Neural cell (in vitro differentiated cells): ENCODE measurements around the gene SIGLEC6. TPM values are rescaled to one million over a fixed set of nuclear protein-coding genes. Genes with fewer than 3 reads are reported as not detected.

Experiments
- H2AFZ ChIP-seq: fragments of 200-600, 300-800 bp; sonication (generic), shearing (Covaris generic); 2 replicates; pipeline ENCODE4 v1.6.0; 2014; ENCODE audit warnings: low read depth, mild to moderate bottlenecking, antibody characterized with exemption, low read length, moderate library complexity
- H3F3A ChIP-seq: fragments of 200-600 bp; shearing (Covaris generic); 2 replicates; pipeline ENCODE4 v1.6.1; 2016; ENCODE audit warnings: mild to moderate bottlenecking, moderate library complexity, mixed read lengths, antibody characterized with exemption, low read length; ENCODE audit not compliant: insufficient read depth, poor library complexity, severe bottlenecking
- H3K27ac ChIP-seq: fragments of 200-600, 300-800 bp; sonication (generic), shearing (Covaris generic); 2 replicates; pipeline ENCODE4 v1.5.1; 2014; ENCODE audit warnings: mild to moderate bottlenecking, low read length, moderate library complexity
- H3K27me3 ChIP-seq: fragments of 300-800, 200-600 bp; sonication (generic), shearing (Covaris generic); 2 replicates; pipeline ENCODE4 v1.6.0; 2014; ENCODE audit warnings: mild to moderate bottlenecking, low read depth, low read length, moderate library complexity; ENCODE audit not compliant: insufficient read depth
- H3K36me3 ChIP-seq: fragments of 300-800, 200-600 bp; sonication (generic), shearing (Covaris generic); 2 replicates; pipeline ENCODE4 v1.5.1; 2014; ENCODE audit warnings: mild to moderate bottlenecking, antibody characterized with exemption, low read length, moderate library complexity; ENCODE audit not compliant: insufficient read depth
- H3K4me2 ChIP-seq: fragments of 300-800, 200-600 bp; sonication (generic), shearing (Covaris generic); 2 replicates; pipeline ENCODE4 v1.6.0; 2014; ENCODE audit warnings: mild to moderate bottlenecking, low read length
- H3K4me3 ChIP-seq: fragments of 300-800, 200-600 bp; sonication (generic), shearing (Covaris generic); 2 replicates; pipeline ENCODE4 v1.5.1; 2014; ENCODE audit warnings: mild to moderate bottlenecking, low read length, moderate library complexity
- H3K79me2 ChIP-seq: fragments of 200-600 bp; shearing (Covaris generic); replicated peaks from 2 replicates; pipeline ENCODE4 v1.6.0; 2014; ENCODE audit warnings: mild to moderate bottlenecking, low read length, moderate library complexity; ENCODE audit not compliant: insufficient read depth
- H3K9ac ChIP-seq: fragments of 300-800, 200-600 bp; sonication (generic), shearing (Covaris generic); 2 replicates; pipeline ENCODE4 v1.6.1; 2016; ENCODE audit warnings: mild to moderate bottlenecking, low read length, mixed read lengths
- H3K9me2 ChIP-seq: fragments of 200-600 bp; shearing (Covaris generic); 2 replicates; pipeline ENCODE4 v1.6.1; 2016; ENCODE audit warnings: mild to moderate bottlenecking, low read length, mixed read lengths; ENCODE audit not compliant: insufficient read depth
- H3K9me3 ChIP-seq: fragments of 200-600, 300-800 bp; sonication (generic), shearing (Covaris generic); 2 replicates; pipeline ENCODE4 v1.6.1; 2016; ENCODE audit warnings: mild to moderate bottlenecking, mixed run types, low read length, moderate library complexity, mixed read lengths
- H4K20me1 ChIP-seq: fragments of 200-600 bp; shearing (Covaris generic); 2 replicates; pipeline ENCODE4 v1.6.1; 2016; ENCODE audit warnings: mild to moderate bottlenecking, mixed run types; ENCODE audit not compliant: insufficient read depth
- EP300 ChIP-seq: fragments of 450-650 bp; conservative IDR thresholded peaks from 2 replicates; pipeline ENCODE4 v1.6.1; 2014; ENCODE audit warnings: antibody characterized with exemption, mild to moderate bottlenecking, moderate library complexity; ENCODE audit not compliant: poor library complexity, severe bottlenecking
- EZH2 ChIP-seq: fragments of 200-600, 300-800 bp; shearing (Covaris generic), sonication (generic); IDR thresholded peaks from 2 replicates; pipeline ENCODE4 v1.6.1; 2014; ENCODE audit warnings: antibody characterized with exemption, low read length, borderline replicate concordance, mild to moderate bottlenecking; ENCODE audit not compliant: insufficient read depth, poor library complexity, severe bottlenecking
- MXI1 ChIP-seq: fragments of 450-650 bp; conservative IDR thresholded peaks from 2 replicates; pipeline ENCODE4 v1.6.1; 2014; ENCODE audit warnings: antibody characterized with exemption, mild to moderate bottlenecking; ENCODE audit not compliant: poor library complexity, severe bottlenecking
- POLR2AphosphoS5 ChIP-seq: IDR thresholded peaks from 2 replicates; pipeline ENCODE4 v1.6.1; 2012
- RAD21 ChIP-seq: fragments of 450-650 bp; conservative IDR thresholded peaks from 2 replicates; pipeline ENCODE4 v1.6.1; 2014; ENCODE audit warnings: antibody characterized with exemption, mild to moderate bottlenecking, moderate library complexity
- SMC3 ChIP-seq: fragments of 450-650 bp; conservative IDR thresholded peaks from 2 replicates; pipeline ENCODE4 v1.6.1; 2014; ENCODE audit warnings: antibody characterized with exemption, mild to moderate bottlenecking, moderate library complexity; ENCODE audit not compliant: poor library complexity
- TAF1 ChIP-seq: IDR thresholded peaks from 2 replicates; pipeline ENCODE4 v1.6.1; 2012; ENCODE audit warnings: low read depth
- polyA plus RNA-seq: library from polyadenylated mRNA; depleted of rRNA; stranded (reverse); fragments of >200 nt; gene quantifications from 2 replicates; pipeline ENCODE4 v1.2.3, GENCODE V29; 2014
- TF ChIP-seq, protein P1 (sequence below): fragments of 450-650 bp; IDR thresholded peaks from 2 replicates; pipeline ENCODE4 v1.5.1; 2014; ENCODE audit warnings: antibody characterized with exemption, mild to moderate bottlenecking, moderate library complexity; ENCODE audit not compliant: poor library complexity, severe bottlenecking
- TF ChIP-seq, protein P2 (sequence below): IDR thresholded peaks from 2 replicates; pipeline ENCODE4 v1.6.1; 2012; ENCODE audit warnings: borderline replicate concordance

The SIGLEC6 gene
- polyA plus RNA-seq, 1 donor from 2014 or later, result not detected

DNA sequence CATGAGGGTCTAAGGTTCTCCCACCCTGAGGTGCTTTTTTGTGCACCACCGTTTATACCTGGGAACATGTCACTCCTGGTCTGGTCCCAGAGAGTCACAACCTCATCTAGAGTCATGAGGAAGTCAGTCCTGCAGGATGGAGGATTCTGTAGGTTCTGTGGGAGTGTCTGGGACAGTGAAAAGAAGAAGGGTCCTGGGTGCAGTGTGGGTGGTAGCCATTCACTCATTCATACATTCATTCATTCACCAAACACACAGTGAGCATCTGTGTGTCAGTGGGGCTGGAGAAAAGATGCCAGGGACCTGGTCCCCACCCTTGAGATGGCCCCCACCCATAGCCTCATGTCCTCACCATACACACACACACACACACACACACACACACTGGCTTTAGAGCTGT lies 61.8 kb downstream of the SIGLEC6 start:
- Histone ChIP-seq H3K9ac (no peak overlapping the region), H3K9me2 (no peaks in the 10 kb centered on the region), H3K79me2 (no peaks in the 10 kb centered on the region), H3F3A (no peaks in the 10 kb centered on the region), H3K27me3 (no peaks in the 10 kb centered on the region), H3K36me3 (no peaks in the 10 kb centered on the region), H2AFZ (no peak overlapping the region), H3K27ac (no peak overlapping the region), H3K9me3 (no peaks in the 10 kb centered on the region), H4K20me1 (no peaks in the 10 kb centered on the region), H3K4me3 (no peak overlapping the region), H3K4me2 (no peak overlapping the region)
- no peak for TF ChIP-seq EP300
- no peak for TF ChIP-seq TAF1
- no peak for TF ChIP-seq POLR2AphosphoS5
- TF ChIP-seq EZH2, result no peak
- TF ChIP-seq, protein P1, sequence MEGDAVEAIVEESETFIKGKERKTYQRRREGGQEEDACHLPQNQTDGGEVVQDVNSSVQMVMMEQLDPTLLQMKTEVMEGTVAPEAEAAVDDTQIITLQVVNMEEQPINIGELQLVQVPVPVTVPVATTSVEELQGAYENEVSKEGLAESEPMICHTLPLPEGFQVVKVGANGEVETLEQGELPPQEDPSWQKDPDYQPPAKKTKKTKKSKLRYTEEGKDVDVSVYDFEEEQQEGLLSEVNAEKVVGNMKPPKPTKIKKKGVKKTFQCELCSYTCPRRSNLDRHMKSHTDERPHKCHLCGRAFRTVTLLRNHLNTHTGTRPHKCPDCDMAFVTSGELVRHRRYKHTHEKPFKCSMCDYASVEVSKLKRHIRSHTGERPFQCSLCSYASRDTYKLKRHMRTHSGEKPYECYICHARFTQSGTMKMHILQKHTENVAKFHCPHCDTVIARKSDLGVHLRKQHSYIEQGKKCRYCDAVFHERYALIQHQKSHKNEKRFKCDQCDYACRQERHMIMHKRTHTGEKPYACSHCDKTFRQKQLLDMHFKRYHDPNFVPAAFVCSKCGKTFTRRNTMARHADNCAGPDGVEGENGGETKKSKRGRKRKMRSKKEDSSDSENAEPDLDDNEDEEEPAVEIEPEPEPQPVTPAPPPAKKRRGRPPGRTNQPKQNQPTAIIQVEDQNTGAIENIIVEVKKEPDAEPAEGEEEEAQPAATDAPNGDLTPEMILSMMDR, result no peak
- TF ChIP-seq, protein P2, sequence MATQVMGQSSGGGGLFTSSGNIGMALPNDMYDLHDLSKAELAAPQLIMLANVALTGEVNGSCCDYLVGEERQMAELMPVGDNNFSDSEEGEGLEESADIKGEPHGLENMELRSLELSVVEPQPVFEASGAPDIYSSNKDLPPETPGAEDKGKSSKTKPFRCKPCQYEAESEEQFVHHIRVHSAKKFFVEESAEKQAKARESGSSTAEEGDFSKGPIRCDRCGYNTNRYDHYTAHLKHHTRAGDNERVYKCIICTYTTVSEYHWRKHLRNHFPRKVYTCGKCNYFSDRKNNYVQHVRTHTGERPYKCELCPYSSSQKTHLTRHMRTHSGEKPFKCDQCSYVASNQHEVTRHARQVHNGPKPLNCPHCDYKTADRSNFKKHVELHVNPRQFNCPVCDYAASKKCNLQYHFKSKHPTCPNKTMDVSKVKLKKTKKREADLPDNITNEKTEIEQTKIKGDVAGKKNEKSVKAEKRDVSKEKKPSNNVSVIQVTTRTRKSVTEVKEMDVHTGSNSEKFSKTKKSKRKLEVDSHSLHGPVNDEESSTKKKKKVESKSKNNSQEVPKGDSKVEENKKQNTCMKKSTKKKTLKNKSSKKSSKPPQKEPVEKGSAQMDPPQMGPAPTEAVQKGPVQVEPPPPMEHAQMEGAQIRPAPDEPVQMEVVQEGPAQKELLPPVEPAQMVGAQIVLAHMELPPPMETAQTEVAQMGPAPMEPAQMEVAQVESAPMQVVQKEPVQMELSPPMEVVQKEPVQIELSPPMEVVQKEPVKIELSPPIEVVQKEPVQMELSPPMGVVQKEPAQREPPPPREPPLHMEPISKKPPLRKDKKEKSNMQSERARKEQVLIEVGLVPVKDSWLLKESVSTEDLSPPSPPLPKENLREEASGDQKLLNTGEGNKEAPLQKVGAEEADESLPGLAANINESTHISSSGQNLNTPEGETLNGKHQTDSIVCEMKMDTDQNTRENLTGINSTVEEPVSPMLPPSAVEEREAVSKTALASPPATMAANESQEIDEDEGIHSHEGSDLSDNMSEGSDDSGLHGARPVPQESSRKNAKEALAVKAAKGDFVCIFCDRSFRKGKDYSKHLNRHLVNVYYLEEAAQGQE, result no peak
- TF ChIP-seq MXI1, result no peak

DNA sequence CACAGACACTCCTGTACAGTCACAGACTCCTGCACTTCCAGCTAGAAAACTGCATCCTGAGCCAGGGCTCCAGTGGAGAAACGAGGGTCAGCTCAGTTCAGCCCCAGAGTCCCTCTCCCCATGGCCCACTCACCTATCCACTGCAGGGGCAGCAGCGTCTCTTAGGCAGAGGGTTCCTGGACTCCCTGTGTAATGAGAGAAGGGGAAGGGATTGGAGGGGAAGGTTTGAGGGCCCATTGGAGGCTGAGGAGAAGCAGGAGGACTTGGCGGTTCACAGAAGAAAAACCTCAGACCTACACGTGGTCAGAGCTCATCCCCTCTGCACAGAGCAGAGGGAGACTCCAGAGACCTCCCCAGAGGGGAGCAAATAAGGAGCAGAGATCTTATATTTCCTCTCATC lies 62.3 kb downstream of the SIGLEC6 start:
- Histone ChIP-seq H3K4me2 (no peak overlapping the region), H3K9ac (no peak overlapping the region), H3K9me3 (no peaks in the 10 kb centered on the region), H3K4me3 (no peak overlapping the region), H4K20me1 (no peaks in the 10 kb centered on the region), H3K27ac (no peak overlapping the region), H3K27me3 (no peaks in the 10 kb centered on the region), H3K36me3 (no peaks in the 10 kb centered on the region), H3F3A (no peaks in the 10 kb centered on the region), H3K79me2 (no peaks in the 10 kb centered on the region), H2AFZ (no peak overlapping the region), H3K9me2 (no peaks in the 10 kb centered on the region)
- no peak for TF ChIP-seq RAD21
- no peak for TF ChIP-seq EZH2
- TF ChIP-seq, protein P1, result no peak
- no peak for TF ChIP-seq TAF1
- TF ChIP-seq POLR2AphosphoS5, result no peak
- TF ChIP-seq EP300, result no peak
- TF ChIP-seq MXI1, result no peak
- TF ChIP-seq SMC3, result no peak
- TF ChIP-seq, protein P2, result no peak
